Nephron progenitor cell (in vitro differentiated cells): ENCODE data around the gene PRSS35.

ENCODE experiments used
- DNase-seq: peaks from one replicate; pipeline ENCODE4 v3.0.0; 2021
- H3K27ac Mint-ChIP-seq: 2 replicates; pipeline ENCODE4 v1.8.0; 2021; ENCODE audit warnings: mild to moderate bottlenecking, moderate library complexity, mixed read lengths
- H3K27me3 Mint-ChIP-seq: 2 replicates; pipeline ENCODE4 v1.8.0; 2021; ENCODE audit warnings: mild to moderate bottlenecking, low read depth, mixed read lengths; ENCODE audit not compliant: poor library complexity
- H3K36me3 Mint-ChIP-seq: 2 replicates; pipeline ENCODE4 v1.8.0; 2021; ENCODE audit warnings: low read depth, mixed read lengths
- H3K4me1 Mint-ChIP-seq: 2 replicates; pipeline ENCODE4 v1.8.0; 2021; ENCODE audit warnings: mixed read lengths
- H3K4me3 Mint-ChIP-seq: 2 replicates; pipeline ENCODE4 v1.8.0; 2021; ENCODE audit warnings: mild to moderate bottlenecking, moderate library complexity, mixed read lengths
- H3K9me3 Mint-ChIP-seq: 2 replicates; pipeline ENCODE4 v1.8.0; 2021; ENCODE audit warnings: mild to moderate bottlenecking, moderate library complexity, mixed read lengths
- TF ChIP-seq, protein P1 (sequence below): fragments of 200-600 bp; sonication (generic); IDR thresholded peaks from 2 replicates; pipeline ENCODE4 v1.5.0; 2021; ENCODE audit warnings: antibody characterized with exemption

Gene PRSS35

DNA sequence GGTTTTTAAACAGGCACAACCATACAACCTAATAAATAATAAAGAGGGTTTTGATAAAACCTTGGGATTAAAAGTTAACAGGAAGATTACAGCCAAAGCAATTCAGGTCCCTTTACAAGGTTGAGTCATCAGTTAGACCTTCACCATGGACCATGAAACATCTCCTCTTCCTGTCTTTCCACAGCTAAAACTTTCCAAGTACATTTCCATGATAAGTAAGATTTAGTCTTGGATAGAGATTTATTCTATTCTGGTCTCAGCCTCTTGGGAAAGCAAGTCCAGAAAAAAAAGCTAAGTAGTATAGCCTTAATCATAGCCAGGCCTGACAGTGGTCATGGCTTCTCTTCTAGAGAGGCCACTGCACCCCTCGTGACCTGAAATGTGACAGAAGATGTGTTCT lies 2.9 kb upstream of the PRSS35 start:
- H3K4me1 Mint-ChIP-seq, result peaks cover 24% of the 10 kb centered on the region
- no peak overlapping the region for H3K27ac Mint-ChIP-seq
- peaks cover 5% of the 10 kb centered on the region for H3K27me3 Mint-ChIP-seq
- H3K36me3 Mint-ChIP-seq, result no peaks in the 10 kb centered on the region
- no peak overlapping the region for H3K4me3 Mint-ChIP-seq
- no peak for DNase-seq
- TF ChIP-seq, protein P1, sequence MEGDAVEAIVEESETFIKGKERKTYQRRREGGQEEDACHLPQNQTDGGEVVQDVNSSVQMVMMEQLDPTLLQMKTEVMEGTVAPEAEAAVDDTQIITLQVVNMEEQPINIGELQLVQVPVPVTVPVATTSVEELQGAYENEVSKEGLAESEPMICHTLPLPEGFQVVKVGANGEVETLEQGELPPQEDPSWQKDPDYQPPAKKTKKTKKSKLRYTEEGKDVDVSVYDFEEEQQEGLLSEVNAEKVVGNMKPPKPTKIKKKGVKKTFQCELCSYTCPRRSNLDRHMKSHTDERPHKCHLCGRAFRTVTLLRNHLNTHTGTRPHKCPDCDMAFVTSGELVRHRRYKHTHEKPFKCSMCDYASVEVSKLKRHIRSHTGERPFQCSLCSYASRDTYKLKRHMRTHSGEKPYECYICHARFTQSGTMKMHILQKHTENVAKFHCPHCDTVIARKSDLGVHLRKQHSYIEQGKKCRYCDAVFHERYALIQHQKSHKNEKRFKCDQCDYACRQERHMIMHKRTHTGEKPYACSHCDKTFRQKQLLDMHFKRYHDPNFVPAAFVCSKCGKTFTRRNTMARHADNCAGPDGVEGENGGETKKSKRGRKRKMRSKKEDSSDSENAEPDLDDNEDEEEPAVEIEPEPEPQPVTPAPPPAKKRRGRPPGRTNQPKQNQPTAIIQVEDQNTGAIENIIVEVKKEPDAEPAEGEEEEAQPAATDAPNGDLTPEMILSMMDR, result no peak
- no peaks in the 10 kb centered on the region for H3K9me3 Mint-ChIP-seq

DNA sequence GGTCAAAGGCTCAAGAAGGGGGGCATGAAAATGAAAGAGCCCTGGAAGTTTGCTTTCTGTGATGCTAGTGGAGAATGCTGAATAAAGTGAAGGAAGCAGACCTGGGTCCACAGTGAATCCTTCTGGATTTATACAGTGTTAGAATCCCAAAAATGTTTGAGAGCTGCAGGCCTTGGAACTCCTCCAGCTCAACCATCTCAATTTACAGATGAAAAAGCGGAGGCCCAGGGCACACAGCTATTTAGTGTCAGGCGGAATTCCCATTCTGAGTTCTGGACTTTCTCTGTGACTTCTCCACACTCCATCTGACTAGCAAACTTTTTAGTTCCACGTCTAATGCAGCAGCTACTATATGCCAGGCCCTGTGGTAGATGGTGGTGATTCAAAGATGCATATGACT lies 1.5 kb upstream of the PRSS35 start:
- Mint-ChIP-seq H3K4me3 (peak overlapping the region; percentile 53), H3K27me3 (peaks cover 5% of the 10 kb centered on the region), H3K4me1 (peaks cover 17% of the 10 kb centered on the region), H3K36me3 (no peaks in the 10 kb centered on the region), H3K9me3 (no peaks in the 10 kb centered on the region), H3K27ac (no peak overlapping the region)
- TF ChIP-seq, protein P1, result no peak
- DNase-seq, result no peak

- H3K36me3 Mint-ChIP-seq, result no peaks in the 10 kb centered on the region
- peaks cover 5% of the 10 kb centered on the region for H3K27me3 Mint-ChIP-seq
- H3K9me3 Mint-ChIP-seq, result no peaks in the 10 kb centered on the region
- peak overlapping the region; percentile 88 for H3K4me3 Mint-ChIP-seq
- no peak for DNase-seq
- TF ChIP-seq, protein P1, result no peak
- H3K4me1 Mint-ChIP-seq, result peaks cover 17% of the 10 kb centered on the region
- no peak overlapping the region for H3K27ac Mint-ChIP-seq
Observed at GRCh38 chr6:83511266-83511665, 1.1 kb upstream of the PRSS35 start.

- Mint-ChIP-seq H3K27me3 (peaks cover 5% of the 10 kb centered on the region), H3K9me3 (no peaks in the 10 kb centered on the region), H3K4me1 (peaks cover 17% of the 10 kb centered on the region), H3K4me3 (no peak overlapping the region), H3K27ac (no peak overlapping the region), H3K36me3 (no peaks in the 10 kb centered on the region)
- DNase-seq, result no peak
- TF ChIP-seq, protein P1, result no peak
Observed at GRCh38 chr6:83514466-83514865, 2.1 kb downstream of the PRSS35 start.

GRCh38 chr6:83514866-83515466 lies 2.6 kb downstream of the PRSS35 start:
- Mint-ChIP-seq H3K4me3 (no peak overlapping the region), H3K27ac (no peak overlapping the region), H3K36me3 (no peaks in the 10 kb centered on the region), H3K9me3 (no peaks in the 10 kb centered on the region), H3K27me3 (peaks cover 5% of the 10 kb centered on the region), H3K4me1 (peaks cover 17% of the 10 kb centered on the region)
- TF ChIP-seq, protein P1, result peak; percentile 89
- peak; percentile 34 for DNase-seq

DNA sequence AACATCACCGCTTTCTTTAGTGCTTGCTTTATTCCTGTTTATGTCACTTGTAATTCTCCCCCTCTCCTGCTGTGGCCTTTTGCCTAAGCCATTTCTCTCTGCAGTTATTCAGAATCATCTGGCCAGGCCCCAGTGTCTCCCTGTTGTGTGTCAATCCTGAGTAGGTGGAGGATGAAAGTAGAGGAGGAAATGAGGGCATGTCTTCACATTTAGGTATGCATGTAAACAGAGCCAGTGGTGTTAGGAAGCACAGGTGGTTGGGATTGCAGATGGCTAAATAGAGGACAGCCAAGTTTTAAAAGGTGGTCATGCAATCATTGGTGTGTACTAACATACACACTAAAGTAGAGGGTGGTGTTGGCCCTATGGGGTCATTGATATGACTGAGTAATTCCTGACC lies 5.2 kb downstream of the PRSS35 start:
- H3K27me3 Mint-ChIP-seq, result peaks cover 5% of the 10 kb centered on the region
- peaks cover 10% of the 10 kb centered on the region for H3K4me1 Mint-ChIP-seq
- H3K4me3 Mint-ChIP-seq, result no peak overlapping the region
- H3K27ac Mint-ChIP-seq, result no peak overlapping the region
- DNase-seq, result no peak
- no peaks in the 10 kb centered on the region for H3K36me3 Mint-ChIP-seq
- TF ChIP-seq, protein P1, result no peak
- no peaks in the 10 kb centered on the region for H3K9me3 Mint-ChIP-seq
